Body of pancreas (tissue), 4 donors: Measurements from ENCODE around the gene TFF2. TPM values are rescaled to one million over a fixed set of nuclear protein-coding genes. Genes with fewer than 3 reads are reported as not detected.

Experiments used
- ATAC-seq: fragments of 150-250 bp; one replicate; pipeline ENCODE4 v1.9.1; 2016
- DNase-seq, 4 donors: peaks; one replicate each; pipeline ENCODE4 v3.0.0-alpha.2; 2019
- H3K27ac ChIP-seq, 4 donors: fragments of 200-600 bp; sonication (generic); 1 replicate in 3 of 4; 2 replicates in 1 of 4; pipeline versions ENCODE4 v1.5.1 to v1.6.1; 2016 to 2019; ENCODE audit warnings: mild to moderate bottlenecking in 1 of 4, mixed read lengths in 1 of 4, moderate library complexity in 1 of 4
- H3K27me3 ChIP-seq, 2 donors: fragments of 200-600 bp; sonication (generic); one replicate each; pipeline ENCODE4 v1.6.0; 2016; ENCODE audit warnings: mild to moderate bottlenecking in 1 of 2
- H3K36me3 ChIP-seq, 2 donors: fragments of 200-600 bp; sonication (generic); replicated peaks in 1 of 2; 2 replicates each; pipeline ENCODE4 v1.5.1; 2016; ENCODE audit warnings: low read depth in 2 of 2; ENCODE audit not compliant: insufficient read depth in 1 of 2
- H3K4me1 ChIP-seq: fragments of 200-600 bp; sonication (generic); one replicate; pipeline ENCODE4 v1.6.0; 2016
- H3K4me3 ChIP-seq, 2 donors: fragments of 200-600 bp; sonication (generic); 1 replicate in 1 of 2; 2 replicates in 1 of 2; pipeline ENCODE4 v1.5.1; 2016 to 2019
- H3K9me3 ChIP-seq, 3 donors: fragments of 200-600 bp; sonication (generic); 1 replicate in 2 of 3; 2 replicates in 1 of 3; pipeline ENCODE4 v1.5.1; 2016
- POLR2A ChIP-seq, 3 donors: fragments of 450-650 bp; IDR thresholded peaks; one replicate each; pipeline ENCODE4 v1.6.1; 2016; ENCODE audit warnings: antibody characterized with exemption in 3 of 3, mild to moderate bottlenecking in 2 of 3
- WGBS, 2 donors: methylation state at CpG; one replicate each; pipeline ENCODE4 v1.1.5; 2017; 5-methylcytosine and 5-hydroxymethylcytosine counted together
- intact Hi-C: fragments of 100-400 bp; cut with DNase I; formaldehyde crosslinking; loops from one replicate; pipeline ENCODE4 v1.15.1; 2023
- total RNA-seq, 2 donors: library from RNA; depleted of rRNA; stranded (reverse); fragments of >200 nt; gene quantifications; one replicate each; pipeline ENCODE4 v1.1.0, GENCODE V29; 2016
- TF ChIP-seq, protein P1 (sequence below), 7 experiments: fragments of 450-650 bp in 4 of 7; fragments of 200-600 bp in 3 of 7; sonication (generic) in 3 of 7; IDR thresholded peaks; one replicate each; pipeline ENCODE4 v1.5.1; 2016 to 2019; ENCODE audit warnings: antibody characterized with exemption in 7 of 7

The TFF2 gene, protein sequence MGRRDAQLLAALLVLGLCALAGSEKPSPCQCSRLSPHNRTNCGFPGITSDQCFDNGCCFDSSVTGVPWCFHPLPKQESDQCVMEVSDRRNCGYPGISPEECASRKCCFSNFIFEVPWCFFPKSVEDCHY
- total RNA-seq = 1 to 10 TPM; 1.3 to 9.3 TPM

DNA sequence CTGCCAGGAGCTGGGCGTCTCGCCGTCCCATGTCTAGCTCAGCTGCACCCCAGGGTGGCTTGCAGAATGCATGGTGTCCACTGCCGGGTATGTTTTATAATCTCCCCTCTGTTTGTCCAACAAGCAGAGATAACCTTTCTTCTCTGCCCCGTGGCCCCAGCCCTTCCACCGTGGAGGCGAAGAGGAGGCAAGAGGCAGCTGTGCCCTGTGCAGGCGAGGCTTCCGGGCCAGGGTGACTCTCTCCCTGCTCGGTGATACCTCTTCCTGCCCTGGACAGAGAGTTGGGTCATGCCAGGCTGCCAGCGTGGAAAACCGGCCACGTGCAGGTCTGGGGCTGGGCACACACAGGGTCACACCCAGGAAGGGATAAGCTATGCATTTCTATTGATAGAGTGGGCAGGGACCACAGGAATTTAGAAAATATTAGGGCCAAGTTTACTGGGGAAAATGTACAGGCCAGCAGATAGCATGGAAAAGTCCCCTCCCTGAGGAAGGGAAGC is at the start of gene TFF2:
TSS of gene TFF2 (minus strand) at position 68 of the 500 bp plus-strand sequence. CDS start at position 31, 37 bp downstream.
- H3K4me3 ChIP-seq = no peak within 1 kb of the TSS

DNA sequence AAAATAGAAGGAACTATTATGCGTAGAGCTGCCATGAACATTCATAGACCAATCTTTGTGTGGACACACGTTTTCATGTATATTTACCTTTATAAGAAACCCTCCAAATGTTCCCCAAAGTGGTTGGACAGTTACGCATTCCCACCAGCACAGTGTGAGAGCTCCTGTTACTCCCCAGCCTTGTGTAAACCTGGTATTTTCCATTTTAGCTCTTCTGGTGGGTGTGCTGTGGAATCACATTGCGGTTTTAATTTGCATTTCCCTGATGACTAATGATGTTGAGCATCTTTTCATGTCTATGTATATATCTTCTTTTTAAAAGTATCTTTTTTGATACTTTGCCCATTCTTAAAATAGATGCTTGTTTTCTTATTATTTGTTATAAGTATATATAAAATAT is 49.7 kb upstream of the TFF2 start:
- ATAC-seq = no peak
- 70 to 78% methylated on average over 4 of the region's 4 CpGs for WGBS, 2 donors

More for the DNA sequence above, at the start of gene TFF2:
- ATAC-seq (no peak), DNase-seq (no peak)
- H3K36me3 ChIP-seq = no peaks in the 10 kb centered on the region
- no peaks in the 10 kb centered on the region for H3K9me3 ChIP-seq
- no peak within 1 kb of the TSS for H3K27ac ChIP-seq
- intact Hi-C loops = no loop called here
- no peaks in the 10 kb centered on the region for H3K4me1 ChIP-seq
- no peaks in the 10 kb centered on the region for H3K27me3 ChIP-seq
- TF ChIP-seq POLR2A (IDR thresholded peaks at IDR 0.05) = no peak
- TF ChIP-seq, protein P1, sequence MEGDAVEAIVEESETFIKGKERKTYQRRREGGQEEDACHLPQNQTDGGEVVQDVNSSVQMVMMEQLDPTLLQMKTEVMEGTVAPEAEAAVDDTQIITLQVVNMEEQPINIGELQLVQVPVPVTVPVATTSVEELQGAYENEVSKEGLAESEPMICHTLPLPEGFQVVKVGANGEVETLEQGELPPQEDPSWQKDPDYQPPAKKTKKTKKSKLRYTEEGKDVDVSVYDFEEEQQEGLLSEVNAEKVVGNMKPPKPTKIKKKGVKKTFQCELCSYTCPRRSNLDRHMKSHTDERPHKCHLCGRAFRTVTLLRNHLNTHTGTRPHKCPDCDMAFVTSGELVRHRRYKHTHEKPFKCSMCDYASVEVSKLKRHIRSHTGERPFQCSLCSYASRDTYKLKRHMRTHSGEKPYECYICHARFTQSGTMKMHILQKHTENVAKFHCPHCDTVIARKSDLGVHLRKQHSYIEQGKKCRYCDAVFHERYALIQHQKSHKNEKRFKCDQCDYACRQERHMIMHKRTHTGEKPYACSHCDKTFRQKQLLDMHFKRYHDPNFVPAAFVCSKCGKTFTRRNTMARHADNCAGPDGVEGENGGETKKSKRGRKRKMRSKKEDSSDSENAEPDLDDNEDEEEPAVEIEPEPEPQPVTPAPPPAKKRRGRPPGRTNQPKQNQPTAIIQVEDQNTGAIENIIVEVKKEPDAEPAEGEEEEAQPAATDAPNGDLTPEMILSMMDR (IDR thresholded peaks at IDR 0.05) = no peak
- WGBS, 2 donors = 55 to 59% methylated on average over 8 to 13 of the region's 13 CpGs

DNA sequence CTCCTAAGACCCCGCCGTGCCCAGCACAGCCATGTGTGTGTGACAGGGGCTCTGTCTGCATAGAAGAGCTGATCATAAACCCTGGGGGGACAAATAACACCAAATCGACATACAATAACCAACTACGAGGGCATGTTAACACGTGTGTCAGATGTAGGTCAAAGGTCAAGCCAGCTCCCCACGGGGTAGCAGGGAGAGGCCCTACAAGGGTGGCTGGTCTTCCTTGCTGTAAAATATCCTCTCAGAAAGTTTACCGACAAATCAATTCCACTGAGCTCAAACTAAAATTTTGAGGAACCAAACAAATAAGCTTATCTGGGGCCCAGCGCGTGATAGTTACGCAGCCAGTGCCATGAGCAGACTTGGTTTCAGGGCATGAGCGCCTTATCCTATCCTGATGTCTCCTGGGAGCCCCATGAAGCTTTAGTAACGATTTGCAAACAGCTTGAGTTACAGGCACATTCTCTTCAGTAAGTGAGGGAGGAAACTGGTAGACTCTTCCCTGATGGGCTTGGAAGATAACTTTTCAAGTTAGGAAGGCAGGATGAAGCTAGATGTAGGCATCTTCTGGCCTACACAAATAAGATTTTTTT is 47.7 kb upstream of the TFF2 start:
- no peaks in the 10 kb centered on the region for H3K27me3 ChIP-seq
- no peak overlapping the region for H3K27ac ChIP-seq
- no peak overlapping the region for H3K4me3 ChIP-seq
- H3K36me3 ChIP-seq = no peaks in the 10 kb centered on the region
- ATAC-seq (no peak), DNase-seq (no peak)
- no peaks in the 10 kb centered on the region for H3K4me1 ChIP-seq
- intact Hi-C loops = no loop called here
- 68 to 74% methylated on average over 10 to 12 of the region's 12 CpGs for WGBS, 2 donors
- no peaks in the 10 kb centered on the region for H3K9me3 ChIP-seq
- TF ChIP-seq, protein P1 (IDR thresholded peaks at IDR 0.05) = no peak
- TF ChIP-seq POLR2A (IDR thresholded peaks at IDR 0.05) = no peak

More for the DNA sequence above, 49.7 kb upstream of the TFF2 start:
- Histone ChIP-seq H3K4me3 (no peak overlapping the region), H3K27ac (no peak overlapping the region), H3K27me3 (no peaks in the 10 kb centered on the region), H3K36me3 (no peaks in the 10 kb centered on the region), H3K4me1 (no peaks in the 10 kb centered on the region), H3K9me3 (no peaks in the 10 kb centered on the region)
- intact Hi-C loops = no loop called here
- no peak for DNase-seq
- TF ChIP-seq, protein P1 (IDR thresholded peaks at IDR 0.05) = no peak
- TF ChIP-seq POLR2A (IDR thresholded peaks at IDR 0.05) = no peak

DNA sequence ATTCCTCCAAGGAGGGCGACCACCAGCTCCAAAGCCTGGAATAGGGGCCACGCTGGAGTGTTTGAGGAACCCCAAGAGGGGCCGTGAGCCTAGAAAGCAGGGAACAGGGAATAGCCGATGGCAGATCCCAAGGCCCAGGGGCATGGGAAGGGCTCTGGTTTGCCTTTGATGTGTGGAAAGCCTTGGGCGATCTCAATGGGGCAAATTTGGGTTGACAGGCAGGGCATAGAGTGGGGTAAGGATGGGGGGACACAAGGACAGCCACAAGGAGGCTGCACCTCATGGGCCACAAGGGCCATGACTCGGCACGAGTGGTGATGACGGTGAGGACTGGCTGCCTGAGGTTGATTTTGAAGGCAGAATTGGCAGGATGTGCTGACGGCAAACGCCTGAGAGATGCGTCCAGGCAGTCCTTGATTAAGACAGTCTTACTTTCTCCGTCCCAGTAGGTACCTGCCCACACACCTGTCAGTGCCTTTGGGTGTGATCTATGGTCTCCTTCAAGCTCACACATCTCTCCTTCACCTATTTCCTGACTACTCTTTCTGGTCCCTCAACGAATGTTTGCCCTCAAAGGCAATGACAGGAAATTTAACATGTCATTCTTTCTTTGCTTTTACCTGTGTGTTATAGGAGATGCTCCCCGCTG is 47.1 kb upstream of the TFF2 start:
- DNase-seq (no peak), ATAC-seq (no peak)
- intact Hi-C loops = no loop called here
- H3K4me3 ChIP-seq = no peak overlapping the region
- WGBS, 2 donors = 82 to 86% methylated on average over 14 of the region's 14 CpGs
- H3K27ac ChIP-seq = no peak overlapping the region
- H3K9me3 ChIP-seq = no peaks in the 10 kb centered on the region
- H3K4me1 ChIP-seq = no peaks in the 10 kb centered on the region
- H3K27me3 ChIP-seq = no peaks in the 10 kb centered on the region
- TF ChIP-seq POLR2A (IDR thresholded peaks at IDR 0.05) = no peak
- TF ChIP-seq, protein P1 (IDR thresholded peaks at IDR 0.05) = no peak
- no peaks in the 10 kb centered on the region for H3K36me3 ChIP-seq
